Mononuclear cell (primary cell): ENCODE results near the gene CYP20A1. TPM values are rescaled to one million over a fixed set of nuclear protein-coding genes. Genes with fewer than 3 reads are reported as not detected.
A peak's percentile ranks its signal among the peaks of the same experiment; 100 is the strongest.
"Not testable (repeated sequence)": the region's sequence is repeated elsewhere in the genome, so short reads cannot be mapped to it uniquely, and the experiment has no call there.

ENCODE experiments used
- H3K27me3 ChIP-seq: 2 replicates; pipeline ENCODE4 v1.6.0; 2011; ENCODE audit warnings: low read length, control low read depth; ENCODE audit not compliant: insufficient read depth
- H3K4me1 ChIP-seq: 2 replicates; pipeline ENCODE4 v1.5.1; 2011; ENCODE audit warnings: mild to moderate bottlenecking, low read length, control low read depth; ENCODE audit not compliant: insufficient read depth
- H3K4me3 ChIP-seq: 2 replicates; pipeline ENCODE4 v1.5.1; 2011; ENCODE audit warnings: mild to moderate bottlenecking, low read length, moderate library complexity
- H3K9me3 ChIP-seq: 2 replicates; pipeline ENCODE4 v1.5.1; 2011; ENCODE audit warnings: low read depth, mild to moderate bottlenecking, control low read depth, low read length
- total RNA-seq: library from RNA; depleted of rRNA; stranded (reverse); fragments of >200 nt; gene quantifications from one replicate; pipeline ENCODE4 v1.2.3, GENCODE V29; 2012

CYP20A1 gene
- total RNA-seq, 1 donor: 36.8 TPM

DNA sequence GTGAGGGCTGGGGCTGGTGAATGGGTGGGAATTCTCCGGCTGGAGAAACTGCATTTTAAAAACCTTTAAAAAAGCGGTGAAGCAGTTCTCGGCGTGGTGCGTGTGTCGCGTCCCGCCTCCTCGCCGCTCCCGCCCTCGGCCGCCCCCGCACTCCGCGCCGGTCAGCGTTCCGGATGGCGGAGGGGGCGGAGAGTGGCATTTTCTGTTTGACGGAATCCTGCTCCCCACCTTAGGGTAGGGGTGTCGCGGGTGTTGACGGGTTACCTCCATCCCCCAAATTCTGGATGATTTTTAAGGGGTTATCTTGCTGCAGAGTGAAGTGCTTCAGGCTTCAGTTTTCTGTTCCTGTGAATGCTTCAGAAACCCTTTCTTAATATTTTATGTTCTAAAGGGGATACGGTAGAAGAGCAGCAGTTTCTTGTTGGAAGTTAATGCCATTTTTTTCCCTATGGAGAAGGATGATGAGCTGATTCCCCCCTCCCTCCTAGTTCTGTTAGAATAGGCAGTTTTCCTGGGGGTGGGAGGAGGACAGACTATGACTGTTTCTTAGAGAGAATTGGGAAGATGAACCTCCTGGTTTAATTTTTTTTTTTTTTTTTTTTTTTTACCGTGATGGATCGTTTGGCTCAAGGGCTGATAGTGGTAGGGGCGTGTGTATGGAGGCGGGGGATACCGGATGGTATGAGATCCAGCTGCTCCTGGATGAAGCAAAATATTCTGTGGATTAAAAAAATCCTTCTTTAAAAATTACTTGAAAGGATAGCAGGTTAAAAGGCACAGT is 90.1 kb downstream of the CYP20A1 start:
- H3K9me3 ChIP-seq: no peaks in the 10 kb centered on the region
- H3K4me3 ChIP-seq: peak overlapping the region; percentile 86
- H3K4me1 ChIP-seq: peaks cover 18% of the 10 kb centered on the region
- no peaks in the 10 kb centered on the region for H3K27me3 ChIP-seq

- peaks cover 18% of the 10 kb centered on the region for H3K4me1 ChIP-seq
- no peaks in the 10 kb centered on the region for H3K27me3 ChIP-seq
- no peaks in the 10 kb centered on the region for H3K9me3 ChIP-seq
- H3K4me3 ChIP-seq: no peak overlapping the region
These were observed 91.6 kb downstream of the CYP20A1 start for GRCh38 chr2:203330434-203330833.

DNA sequence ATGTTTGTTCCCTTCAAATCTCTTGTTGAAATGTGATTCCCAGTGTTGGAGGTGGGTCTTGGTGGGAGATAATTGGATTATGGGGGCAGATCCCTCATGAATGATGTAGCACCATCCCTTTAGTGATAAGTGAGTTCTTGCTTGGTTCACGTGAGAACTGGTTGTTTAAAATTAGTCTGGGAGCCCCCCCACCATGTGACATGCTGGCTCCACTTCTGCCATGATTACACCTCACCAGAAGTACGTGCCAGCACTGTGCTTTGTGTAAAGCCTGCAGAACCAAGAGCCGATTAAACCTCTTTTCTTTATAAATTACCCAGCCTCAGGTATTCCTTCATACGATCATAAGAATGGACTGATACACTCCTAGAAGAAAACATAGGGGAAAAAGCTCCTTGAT is 99.5 kb downstream of the CYP20A1 start:
- Histone ChIP-seq H3K27me3 (no peaks in the 10 kb centered on the region), H3K9me3 (no peaks in the 10 kb centered on the region), H3K4me1 (no peaks in the 10 kb centered on the region), H3K4me3 (no peak overlapping the region)

DNA sequence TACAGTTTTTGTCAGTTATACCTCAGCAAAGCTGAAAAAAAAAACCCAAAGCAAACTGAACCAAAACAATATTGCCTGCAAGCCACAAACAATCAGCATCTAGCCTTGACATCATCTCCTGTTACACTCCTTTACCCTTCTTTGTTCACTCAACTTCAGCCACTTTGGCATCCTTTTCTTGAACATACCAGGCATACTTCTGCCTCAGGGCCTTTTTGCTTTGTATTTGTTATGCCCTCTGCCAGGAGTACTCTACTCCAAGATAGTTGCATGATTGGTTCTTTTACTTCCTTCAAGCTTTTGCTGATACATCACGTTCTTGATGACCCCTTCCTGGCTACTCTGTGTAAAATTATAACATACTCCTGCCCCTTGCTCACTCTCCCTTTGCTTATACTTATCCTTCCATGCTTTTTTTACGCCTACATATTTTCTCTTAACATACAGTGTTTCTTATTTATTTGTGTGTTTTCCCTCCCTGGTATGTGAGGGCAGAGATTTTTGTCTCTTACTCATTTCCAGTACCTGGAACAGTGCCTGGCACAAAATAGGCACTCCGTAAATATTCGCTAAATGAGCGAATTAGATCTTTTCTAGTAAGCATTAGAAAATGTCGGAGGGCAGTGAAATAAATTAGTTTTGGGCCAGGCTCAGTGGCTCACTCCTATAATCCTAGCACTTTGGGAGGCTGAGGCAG is 102.1 kb downstream of the CYP20A1 start:
- Histone ChIP-seq H3K4me1 (no peaks in the 10 kb centered on the region), H3K4me3 (no peak overlapping the region), H3K9me3 (no peaks in the 10 kb centered on the region), H3K27me3 (no peaks in the 10 kb centered on the region)

DNA sequence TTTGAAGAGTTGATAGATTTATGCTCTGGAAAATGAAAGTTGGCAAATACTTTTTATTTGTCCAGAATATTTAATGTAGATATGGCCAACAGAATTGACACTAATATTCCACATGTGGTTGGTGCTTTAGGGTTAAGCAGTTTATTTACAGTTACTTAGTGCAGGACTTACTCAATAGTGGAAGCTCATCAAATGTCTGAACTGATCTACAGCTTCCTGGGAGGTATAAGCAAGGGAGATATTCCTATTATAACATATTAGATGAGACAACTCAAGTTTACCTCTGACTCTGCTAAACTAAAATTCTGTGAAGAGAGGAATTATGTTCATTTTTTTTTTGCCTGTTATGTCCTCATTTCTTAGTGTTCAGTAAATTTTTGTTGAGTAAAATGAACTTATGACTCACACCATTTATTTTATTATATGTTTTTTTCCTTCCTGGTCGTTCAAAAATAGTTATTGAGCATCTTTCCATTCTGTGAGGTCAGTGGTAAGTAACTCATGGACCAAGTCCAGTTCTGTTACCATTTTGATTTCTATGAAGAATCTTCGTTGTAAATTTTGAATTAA is 103.0 kb downstream of the CYP20A1 start:
- Histone ChIP-seq H3K4me3 (no peak overlapping the region), H3K27me3 (no peaks in the 10 kb centered on the region), H3K9me3 (no peaks in the 10 kb centered on the region), H3K4me1 (no peaks in the 10 kb centered on the region)

DNA sequence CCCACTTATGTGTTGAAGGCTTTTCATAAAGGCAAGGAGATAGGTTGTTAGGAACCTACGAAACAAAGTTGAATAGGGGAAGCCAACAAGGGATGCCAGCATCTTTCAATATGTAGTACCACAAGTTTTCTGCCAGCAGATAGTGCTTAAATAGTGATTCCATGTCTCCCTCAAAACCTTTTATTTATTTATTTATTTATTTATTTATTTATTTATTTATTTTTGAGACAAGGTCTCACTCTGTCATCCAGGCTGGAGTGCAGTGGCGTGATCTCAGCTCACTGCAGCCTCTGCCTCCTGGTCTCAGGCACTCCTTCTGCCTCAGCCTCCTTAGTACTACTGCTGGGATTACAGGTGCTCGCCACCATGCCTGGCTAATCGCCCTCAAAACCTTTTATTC is 103.6 kb downstream of the CYP20A1 start:
- H3K27me3 ChIP-seq, H3K9me3 ChIP-seq, H3K4me3 ChIP-seq, H3K4me1 ChIP-seq: not testable (repeated sequence)

DNA sequence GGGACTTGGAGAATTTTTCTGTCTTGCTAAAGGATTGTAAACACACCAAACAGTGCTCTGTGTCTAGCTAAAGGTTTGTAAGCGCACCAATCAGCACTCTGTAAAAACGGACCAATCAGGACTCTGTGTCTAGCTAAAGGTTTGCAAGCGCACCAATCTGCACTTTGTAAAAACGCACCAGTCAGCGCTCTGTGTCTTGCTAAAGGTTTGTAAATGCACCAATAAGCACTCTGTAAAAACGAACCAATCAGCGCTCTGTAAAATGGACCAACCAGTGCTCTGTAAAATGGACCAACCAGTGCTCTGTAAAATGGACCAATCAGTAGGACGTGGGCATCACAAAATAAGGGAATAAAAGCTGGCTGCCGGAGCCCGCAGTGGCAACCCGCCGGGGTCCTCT is 105.8 kb downstream of the CYP20A1 start:
- H3K4me1 ChIP-seq: no peaks in the 10 kb centered on the region
- H3K27me3 ChIP-seq: no peaks in the 10 kb centered on the region
- no peak overlapping the region for H3K4me3 ChIP-seq
- H3K9me3 ChIP-seq: no peaks in the 10 kb centered on the region

DNA sequence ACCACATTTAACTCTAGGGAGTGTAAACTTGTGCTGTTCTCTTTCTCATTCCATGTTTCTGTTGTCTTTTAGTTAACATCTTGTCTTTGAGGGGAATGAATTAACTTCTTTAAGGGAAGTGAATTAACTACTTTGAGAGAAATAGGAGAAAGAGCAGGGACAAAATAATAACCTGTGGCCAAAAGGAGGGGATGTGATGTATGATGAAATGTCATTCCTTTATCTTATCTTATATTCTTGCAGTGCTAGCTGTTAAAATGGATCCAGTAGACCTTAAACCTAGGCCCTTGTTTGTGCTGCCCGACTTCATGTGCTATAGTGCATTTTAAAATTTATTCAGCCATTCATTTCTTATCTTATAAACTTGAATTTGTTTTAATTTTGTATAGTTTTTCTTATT is 107.8 kb downstream of the CYP20A1 start:
- Histone ChIP-seq H3K4me3 (no peak overlapping the region), H3K9me3 (no peaks in the 10 kb centered on the region), H3K27me3 (no peaks in the 10 kb centered on the region), H3K4me1 (no peaks in the 10 kb centered on the region)

DNA sequence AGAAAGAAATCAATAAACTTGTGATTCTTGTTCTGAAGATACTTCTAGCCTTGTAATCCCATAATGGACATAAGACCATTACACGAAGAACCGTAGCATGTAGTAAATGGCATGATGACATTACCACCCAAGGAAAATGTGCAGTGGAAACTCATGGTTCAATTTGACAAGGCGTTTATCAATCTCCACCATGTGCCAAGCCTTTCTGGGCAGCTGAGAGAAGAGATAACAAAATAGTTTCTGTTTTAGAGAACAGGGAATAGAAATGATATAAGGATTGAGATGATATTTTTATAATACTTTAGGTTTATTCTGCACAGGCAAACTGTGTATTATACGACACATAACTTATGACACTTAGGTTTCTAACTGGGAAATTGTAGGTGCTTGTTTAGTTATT is 108.6 kb downstream of the CYP20A1 start:
- Histone ChIP-seq H3K4me3 (no peak overlapping the region), H3K27me3 (no peaks in the 10 kb centered on the region), H3K4me1 (no peaks in the 10 kb centered on the region), H3K9me3 (no peaks in the 10 kb centered on the region)

DNA sequence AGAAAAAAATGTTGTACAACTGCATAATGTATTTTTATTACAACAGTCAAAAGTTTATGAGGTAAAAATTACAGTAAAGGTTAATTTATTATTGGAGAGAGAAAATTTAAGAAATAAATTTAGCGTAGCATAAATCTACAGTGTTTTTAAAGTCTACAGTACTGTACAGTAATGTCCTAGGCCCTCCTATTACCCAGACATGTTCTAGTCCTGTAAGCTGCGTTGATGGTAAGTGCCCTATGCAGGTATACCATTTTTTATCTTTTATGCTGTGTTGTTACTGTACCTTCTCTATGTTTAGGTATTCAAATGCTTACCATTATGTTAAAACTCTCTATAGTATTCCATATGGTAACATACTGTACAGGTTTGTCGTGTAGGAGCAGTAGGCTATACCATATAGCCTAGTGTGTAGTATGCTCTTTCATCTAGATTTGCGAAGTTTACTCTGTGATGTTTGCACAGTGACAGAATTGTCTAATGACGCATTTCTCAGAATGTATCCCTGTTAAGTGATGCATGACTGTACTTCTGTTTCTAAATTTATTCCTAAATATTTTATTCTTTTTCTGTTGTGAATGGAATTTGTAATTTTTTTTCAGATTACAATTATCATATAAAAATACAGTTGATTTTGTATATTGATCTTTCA is 113.9 kb downstream of the CYP20A1 start:
- Histone ChIP-seq H3K4me1 (no peaks in the 10 kb centered on the region), H3K9me3 (no peaks in the 10 kb centered on the region), H3K4me3 (no peak overlapping the region)

GRCh38 chr2:203354966-203355365 is 116.1 kb downstream of the CYP20A1 start:
- no peaks in the 10 kb centered on the region for H3K9me3 ChIP-seq
- H3K27me3 ChIP-seq: no peaks in the 10 kb centered on the region
- H3K4me1 ChIP-seq: no peaks in the 10 kb centered on the region
- no peak overlapping the region for H3K4me3 ChIP-seq

More for the DNA sequence above, 113.9 kb downstream of the CYP20A1 start:
- no peaks in the 10 kb centered on the region for H3K27me3 ChIP-seq

Other genes starting within 250 kb of the CYP20A1 start
- gene NBEAL1, start 224.1 kb upstream of the CYP20A1 start, total RNA-seq: 8.4 TPM
- gene ABI2, start 89.4 kb downstream of the CYP20A1 start, total RNA-seq: 11.4 TPM